8988T (cell line): ENCODE data around the gene SLC25A34.

Experiments used
- DNase-seq: peaks from one replicate; pipeline ENCODE4 v3.0.0; 2011

Gene SLC25A34

DNA sequence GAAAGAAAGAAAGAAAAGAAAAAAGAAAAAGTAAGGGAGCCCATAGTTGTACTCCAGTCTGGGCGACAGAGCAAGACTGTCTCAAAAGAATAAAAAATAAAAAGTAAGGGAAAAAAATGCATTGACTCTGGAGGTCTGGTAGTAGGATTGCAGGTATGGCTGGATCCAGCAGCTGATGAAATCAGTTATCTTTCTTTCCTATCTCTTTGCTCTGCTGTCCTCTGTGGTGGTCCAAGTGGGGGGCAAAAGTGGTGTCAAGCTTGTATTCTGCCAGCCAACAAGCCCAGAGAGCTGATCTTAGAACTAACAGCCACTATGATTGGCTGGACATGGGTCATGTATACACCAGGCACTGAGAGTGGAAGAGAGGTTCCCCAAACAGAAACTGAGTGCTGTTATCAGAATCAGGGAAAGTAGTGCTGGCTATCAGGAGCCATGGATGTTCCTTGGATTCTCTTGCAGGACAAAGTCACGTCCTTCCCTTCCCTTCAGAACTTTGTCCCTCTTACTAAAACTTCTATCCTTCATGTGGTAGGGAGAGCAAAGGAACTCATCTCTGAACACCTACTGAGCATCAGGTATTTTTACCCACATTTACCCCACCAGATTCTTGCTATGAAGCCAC is 19.1 kb downstream of the SLC25A34 start:
- DNase-seq, result no peak

DNA sequence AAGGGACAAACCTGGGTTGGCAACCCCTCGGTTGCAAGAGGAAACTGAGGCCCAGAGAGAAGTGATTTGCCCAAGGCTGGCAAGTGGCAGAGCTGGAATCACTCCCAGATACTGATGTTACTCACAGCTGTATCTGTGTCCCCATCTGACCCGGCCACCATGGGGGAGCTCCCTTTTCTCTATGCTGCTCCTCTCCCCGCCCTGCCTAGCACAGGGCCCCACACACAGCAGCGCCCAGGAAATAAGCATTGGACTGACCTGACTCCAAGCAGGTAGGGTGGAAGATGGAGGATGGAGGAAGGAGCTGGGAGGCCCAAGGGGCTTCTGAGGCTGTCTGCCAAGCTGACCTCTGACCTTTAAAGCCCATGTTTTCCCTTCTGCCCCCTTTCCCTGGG is 19.6 kb downstream of the SLC25A34 start:
- DNase-seq, result no peak

DNA sequence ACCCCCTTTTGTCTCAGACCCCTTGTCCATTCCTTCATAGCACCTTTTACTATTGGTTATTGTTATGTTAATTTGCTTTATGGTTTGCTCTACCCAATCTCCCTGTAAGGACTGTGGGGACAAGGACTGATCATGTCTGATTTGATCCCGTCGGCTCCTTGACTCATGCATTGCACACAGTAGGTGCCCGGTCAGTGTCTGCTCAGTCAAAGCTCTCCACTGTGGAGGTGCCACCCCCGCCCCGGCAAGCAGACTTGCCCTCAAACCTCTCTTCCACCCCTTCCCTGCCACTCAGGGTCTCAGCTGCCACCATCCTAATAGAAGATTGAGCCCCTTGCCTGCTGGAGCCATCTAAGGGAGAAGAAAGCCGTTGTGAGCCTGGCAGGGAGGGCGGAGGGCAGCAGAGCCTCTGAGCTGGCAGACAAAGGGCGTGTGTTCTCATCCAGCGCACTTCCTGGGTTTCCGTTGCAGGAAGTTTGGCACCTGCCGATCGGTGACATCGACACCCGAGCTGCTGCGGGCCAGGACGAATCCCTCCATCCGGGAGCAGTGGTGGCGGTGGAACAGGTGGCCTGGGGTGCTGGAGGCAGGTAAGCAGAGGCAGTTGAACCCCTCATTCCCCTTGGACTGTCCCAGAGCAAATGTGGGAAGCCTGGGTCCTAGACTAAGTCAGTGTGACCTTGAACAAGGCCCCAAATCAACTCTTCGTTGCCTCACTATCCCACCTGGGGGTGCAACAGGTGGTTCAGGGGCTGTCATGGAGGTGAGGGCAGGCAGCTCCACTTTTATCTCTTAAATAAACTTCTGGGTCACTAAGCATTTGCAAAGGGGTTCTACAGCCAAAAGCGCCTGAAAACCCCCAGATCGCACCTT is 20.3 kb downstream of the SLC25A34 start:
- no peak for DNase-seq

DNA sequence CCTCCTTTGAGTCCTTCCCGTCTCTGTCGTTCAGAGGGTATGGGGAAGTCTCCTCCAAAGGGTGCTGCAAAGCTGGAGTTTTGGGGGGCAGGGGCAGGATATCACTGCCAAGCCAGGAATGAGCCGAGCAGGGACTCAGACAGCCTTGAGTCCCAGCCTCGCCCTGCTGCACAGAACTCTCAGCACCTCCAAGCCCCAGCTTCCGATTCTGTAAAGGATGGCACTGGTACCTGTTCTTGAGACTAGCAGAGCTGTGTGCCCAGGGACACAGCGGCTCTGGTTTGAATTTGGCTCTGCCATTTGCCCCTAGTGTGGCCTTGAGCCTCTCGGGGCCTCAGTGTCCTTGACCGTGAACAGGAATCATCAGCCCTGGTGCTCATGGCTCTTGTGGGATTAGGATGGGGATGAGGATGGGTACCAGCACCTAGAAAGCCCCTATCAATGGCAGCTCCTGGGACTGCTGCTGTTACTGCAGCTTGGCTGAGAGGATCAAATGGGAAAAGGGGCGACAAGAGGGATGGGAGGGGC is 21.0 kb downstream of the SLC25A34 start:
- DNase-seq, result no peak

DNA sequence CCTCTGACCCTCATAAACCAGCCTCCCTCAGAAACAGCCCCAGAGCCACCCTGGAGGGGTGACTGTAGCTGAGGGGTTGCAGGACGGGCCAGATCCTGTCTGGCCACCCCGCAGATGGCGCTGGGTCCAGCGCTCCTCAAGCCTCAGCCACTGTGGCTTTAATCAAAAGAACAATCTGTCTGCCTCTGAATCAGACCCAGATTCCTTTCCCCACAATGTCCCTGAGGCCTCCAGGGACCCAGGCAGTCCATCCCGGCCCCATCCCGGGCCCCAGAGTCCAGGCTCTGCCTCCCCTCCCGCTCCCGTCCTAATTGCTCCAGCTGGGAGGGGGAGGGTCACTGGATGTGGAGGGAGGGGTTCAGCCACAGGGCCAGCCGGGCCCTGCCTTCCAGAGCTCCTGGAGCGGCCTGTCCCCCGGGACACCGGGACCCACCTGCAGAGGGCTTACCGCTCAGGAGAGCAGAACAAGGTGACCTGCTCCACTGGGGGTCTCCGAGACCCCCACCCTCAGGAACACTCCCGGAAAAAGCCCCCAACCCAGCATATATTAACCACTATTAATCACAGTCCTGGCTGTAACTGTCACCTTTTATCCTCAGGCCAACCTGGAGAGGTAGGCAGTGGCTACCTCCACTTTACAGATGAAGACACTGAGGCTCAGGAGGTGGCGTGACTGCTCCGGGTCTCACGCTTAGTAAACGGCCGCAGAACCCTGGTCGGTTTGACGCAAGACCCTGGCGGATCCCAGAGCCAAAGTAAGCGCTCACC is 21.7 kb downstream of the SLC25A34 start:
- no peak for DNase-seq

DNA sequence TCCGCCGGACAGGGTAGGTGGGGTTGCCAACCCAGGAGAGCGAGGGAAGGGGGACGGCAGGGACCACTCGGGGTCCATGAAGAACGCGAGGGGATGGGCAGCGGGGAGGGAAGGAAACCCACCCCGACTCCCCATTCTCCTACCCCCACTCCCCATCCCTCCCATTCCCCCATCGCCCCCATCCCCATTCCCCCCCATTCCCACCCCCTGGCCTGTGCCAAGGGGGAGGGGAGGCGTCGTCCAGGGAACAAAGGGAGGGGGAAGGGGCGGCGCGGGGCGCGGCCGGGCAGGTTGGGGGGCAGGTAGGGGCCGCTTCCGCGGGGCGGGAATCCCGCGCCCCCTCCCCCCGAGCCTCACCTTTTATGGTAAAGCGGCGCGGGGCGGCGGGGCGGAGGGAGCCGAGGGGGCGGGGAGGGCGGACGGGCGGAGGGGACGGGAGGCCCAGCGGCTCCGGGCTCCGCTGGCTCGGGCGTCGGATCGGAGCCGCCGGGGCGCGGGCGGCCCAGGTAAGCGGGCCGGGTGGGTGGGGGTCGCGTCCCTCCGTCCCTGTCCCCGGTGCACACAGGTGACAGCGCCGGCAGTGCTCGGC is 22.4 kb downstream of the SLC25A34 start, which contains the start of gene FBLIM1:
FBLIM1 (plus strand) TSS at position 453 of the 589 bp plus-strand sequence. CDS start 6,189 bp downstream, outside the sequence.
- no peak for DNase-seq

DNA sequence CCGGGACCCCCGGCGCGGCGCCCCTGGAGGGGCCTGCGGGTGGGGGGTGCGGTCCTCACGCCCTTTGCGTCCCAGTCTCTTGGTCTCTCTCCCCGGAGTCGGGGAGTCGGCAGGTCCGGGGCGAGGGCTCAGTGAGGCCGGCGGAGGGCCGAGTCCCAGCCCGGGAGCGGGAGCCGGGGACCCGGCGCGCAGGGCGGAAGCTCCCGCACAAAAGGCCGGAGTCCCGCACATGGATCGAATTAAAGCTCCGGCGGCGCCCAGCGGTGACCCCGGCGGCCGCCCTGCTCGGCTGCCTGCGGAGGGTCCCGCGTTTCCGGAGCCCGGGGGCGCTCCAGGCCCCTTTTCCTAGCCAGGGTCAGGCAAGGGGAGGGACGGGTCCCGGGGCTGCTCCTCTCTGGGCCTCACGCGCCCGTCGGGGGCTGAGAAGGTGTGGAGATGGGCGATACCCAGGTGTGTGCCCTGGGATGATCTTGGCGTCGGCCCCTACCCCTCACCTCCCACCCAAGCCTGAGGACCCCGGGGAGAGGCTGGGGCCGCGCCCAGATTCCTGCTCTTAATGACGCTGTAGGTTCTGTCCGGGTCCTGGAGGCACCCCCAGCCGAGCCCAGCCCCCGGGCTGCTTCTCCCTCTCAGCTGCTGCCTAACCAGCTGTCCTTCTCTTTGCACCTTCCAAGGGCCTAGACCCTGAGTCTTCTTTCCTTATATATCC is 23.0 kb downstream of the SLC25A34 start:
- DNase-seq, result no peak

DNA sequence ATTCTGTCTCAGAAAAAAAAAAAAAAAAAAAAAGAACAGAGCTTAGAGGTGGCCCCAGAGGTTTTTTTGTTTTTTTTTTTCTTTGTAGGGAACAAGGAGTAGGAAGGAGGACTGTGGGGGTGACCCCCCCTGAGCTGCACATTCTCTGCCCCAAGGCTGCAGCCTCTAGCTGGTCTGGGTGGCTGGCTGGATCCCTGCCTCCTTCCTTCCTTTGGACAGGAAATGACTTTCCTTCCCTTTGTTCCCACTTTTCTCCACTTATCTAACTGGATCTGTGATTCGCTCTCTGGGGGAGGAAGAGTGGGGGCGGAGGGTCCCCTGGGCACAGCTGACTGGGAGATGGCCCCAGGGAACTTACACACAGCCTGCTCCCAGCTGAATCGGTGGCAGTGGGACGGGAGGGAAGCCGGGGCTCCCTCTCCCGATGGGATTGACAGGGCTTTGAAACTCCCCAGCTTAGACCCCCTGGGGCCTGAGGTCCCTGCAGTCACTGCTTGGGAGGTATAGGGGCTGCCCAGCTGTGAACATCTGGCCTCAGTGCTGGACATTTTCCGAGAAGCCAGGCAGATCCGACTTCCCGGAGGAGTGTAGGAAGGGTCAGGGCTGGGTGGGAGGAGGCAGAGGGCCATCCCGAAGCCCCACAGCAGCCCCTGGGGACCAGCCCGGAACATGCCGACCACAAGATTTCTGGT is 24.6 kb downstream of the SLC25A34 start:
- DNase-seq, result peak; percentile 76

DNA sequence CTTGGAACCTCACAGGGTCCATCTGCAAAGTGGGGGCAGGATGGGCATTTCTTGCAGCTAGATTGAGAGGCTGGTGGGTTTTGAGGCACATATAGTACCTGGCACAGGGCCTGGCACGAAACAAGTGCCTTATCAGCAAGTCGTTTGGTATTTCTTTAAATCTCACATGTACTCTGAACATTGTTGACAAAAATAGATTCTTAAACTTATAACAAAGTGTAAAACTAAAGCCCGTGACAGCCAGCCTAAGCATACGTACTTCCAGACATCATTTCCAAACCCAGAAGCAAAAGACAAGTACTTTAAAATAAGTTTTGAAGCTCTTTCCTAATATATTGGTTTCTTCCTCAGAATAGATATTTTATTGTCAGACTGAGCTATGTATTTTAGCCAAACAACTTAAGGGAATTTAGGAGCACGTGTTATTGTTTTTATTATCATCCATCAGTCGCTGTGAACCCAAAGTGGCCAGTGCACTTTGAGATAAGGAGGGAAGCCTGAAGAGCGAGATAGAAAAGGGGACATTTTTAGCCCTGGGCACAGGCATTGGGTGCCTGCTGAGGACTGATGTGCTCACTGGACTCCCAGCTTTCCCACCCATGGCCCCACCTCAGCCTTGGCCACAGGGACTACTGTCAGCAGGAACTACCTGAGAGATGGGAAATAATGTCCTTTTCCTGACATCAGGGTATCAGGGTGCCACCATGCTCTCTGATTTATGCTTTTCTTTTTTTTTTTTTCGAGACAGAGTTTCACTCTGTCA is 25.5 kb downstream of the SLC25A34 start:
- DNase-seq, result no peak

DNA sequence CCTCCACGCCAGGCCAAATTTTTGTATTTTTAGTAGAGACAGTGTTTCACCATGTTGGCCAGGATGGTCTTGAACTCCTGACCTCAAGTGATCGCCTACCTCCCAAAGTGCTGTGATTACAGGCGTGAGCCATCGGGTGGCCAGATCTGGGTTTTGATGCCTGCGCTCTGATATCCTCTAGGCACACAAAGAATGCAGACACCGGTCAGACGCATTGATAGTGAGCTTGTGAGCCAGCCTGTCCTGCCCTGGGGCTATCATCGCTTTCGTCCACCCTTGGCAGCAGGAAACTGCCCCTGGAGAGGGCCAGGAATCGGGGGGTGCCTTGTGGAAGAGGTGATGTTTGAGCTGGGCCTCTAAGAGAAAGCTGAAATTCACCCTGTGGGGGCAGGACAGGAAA is 26.5 kb downstream of the SLC25A34 start:
- DNase-seq, result no peak

DNA sequence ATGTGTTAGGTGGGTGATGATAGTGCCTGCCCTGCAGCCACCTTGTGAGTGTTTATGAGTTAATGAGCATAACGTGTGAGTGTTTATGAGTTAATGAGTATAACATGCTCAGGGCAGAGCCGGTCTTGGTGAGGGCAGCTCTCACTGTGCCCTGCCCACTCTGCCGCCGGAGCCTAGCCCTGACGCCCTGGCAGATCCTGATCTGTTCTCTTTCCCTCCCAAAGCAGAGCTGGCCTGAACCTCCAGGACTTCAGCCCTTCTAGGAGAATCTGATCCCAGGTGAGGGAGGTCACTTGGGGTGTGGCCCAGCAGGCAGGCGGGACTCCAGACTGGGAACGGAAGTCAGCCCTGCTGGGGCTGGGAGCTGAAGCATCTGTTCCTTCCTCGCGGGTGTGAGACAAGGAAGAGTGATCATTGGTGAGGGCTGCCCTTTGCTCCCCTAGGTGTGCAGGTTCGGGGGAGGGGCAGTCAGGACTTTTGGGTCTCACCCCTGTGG is 28.3 kb downstream of the SLC25A34 start:
- DNase-seq, result no peak

DNA sequence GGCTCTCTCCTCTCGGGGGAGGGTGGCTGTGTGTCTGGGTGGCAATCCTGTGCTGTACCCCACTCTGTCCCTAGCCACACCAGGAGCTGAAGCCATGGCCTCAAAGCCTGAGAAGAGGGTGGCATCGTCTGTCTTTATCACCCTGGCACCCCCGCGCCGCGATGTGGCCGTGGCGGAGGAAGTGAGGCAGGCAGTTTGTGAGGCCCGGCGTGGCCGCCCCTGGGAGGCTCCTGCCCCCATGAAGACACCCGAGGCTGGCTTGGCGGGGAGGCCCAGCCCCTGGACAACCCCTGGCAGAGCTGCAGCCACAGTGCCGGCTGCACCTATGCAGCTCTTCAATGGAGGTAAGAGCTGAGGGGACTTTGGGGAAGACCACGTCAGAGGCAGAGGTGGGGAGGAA is 28.8 kb downstream of the SLC25A34 start:
- no peak for DNase-seq

DNA sequence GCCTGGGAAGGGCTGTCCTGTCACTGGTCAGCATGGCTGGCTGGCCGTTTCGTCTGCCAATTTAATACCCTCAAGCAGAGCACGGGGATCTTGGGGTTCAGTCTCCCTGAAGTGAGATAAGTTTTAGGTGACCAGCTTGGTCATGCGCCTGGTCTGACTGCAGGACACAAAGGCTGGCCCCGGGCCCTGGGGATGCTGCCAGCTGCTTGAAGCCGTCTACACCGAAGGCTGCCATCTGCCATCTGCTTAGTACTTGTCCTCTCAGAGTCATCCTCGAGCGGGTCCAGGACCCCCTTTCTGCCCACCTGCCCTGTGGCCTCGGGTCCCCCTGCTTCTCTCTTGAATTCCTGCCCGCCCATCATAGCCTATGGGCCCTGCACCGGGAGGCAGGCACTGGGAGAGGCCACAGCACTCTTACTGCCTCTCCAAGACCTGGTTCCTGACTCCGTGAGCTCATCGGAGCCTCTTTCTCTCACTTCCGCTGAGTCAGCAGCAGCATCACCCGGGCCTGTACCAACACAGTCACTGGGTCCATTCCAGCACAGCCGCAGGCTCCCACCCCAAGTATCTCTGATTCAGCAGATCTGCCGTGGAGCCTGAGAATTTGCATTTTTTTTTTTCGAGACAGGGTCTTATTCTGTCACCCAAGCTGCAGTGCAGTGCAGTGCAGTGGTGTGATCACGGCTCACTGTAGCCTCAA is 29.6 kb downstream of the SLC25A34 start:
- DNase-seq, result no peak

DNA sequence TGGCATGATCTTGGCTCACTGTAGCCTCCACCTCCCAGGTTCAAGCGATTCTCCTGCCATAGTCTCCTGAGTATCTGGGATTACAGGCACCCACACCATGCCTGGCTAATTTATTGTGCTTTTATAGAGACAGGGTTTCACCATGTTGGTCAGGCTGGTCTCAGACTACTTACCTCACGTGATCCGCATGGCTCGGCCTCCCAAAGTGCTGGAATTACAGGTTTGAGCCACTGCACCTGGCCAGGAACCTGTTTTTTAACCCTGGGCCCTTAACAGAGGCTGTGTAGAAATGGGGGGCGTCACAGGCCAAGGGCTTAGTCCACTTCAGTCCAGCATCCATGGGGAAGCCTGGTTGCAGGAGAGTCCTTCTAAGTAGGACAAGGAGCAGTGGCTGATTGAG is 31.9 kb downstream of the SLC25A34 start:
- no peak for DNase-seq

DNA sequence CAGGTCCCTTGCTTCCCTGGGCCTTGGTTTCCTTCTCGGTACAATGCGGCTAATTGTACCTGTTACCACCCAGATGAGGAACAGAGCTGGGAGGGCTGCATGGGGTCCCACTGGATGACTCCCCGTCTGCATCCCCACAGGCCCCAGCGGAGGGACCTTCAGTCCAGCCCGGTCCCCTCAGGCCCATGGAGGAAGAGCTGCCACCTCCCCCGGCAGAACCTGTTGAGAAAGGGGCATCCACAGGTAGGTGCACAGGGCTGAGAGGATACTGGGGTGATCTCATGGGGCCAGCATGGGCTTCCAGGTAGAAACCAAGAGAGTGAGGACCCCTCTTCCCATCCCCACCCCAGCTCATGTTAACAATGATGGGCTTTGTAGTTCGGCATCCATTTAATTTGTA is 32.3 kb downstream of the SLC25A34 start:
- no peak for DNase-seq

DNA sequence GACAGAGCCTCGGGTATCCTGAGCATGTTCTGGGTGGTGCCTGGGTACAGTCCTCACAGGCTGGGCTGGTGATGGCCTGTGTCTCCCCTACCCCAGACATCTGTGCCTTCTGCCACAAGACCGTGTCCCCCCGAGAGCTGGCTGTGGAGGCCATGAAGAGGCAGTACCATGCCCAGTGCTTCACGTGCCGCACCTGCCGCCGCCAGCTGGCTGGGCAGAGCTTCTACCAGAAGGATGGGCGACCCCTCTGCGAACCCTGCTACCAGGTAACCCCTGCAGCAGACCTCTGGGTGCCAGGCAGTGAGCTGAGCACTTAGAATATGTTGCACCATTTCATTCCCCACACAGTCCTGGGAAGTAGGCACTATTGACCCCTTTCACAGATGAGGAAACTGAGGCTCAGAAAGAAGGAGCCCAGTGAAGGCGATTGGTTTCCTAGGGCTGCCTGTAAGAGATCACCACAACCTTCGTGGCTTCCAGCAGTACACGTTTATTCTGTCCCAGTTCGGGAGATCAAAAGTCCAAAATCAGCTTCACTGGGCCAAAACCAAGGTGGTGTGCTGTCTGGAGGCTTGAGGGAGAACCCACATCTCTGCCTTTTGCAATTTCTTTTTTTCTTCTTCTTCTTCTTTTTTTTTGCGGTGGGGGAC is 34.4 kb downstream of the SLC25A34 start:
- no peak for DNase-seq

DNA sequence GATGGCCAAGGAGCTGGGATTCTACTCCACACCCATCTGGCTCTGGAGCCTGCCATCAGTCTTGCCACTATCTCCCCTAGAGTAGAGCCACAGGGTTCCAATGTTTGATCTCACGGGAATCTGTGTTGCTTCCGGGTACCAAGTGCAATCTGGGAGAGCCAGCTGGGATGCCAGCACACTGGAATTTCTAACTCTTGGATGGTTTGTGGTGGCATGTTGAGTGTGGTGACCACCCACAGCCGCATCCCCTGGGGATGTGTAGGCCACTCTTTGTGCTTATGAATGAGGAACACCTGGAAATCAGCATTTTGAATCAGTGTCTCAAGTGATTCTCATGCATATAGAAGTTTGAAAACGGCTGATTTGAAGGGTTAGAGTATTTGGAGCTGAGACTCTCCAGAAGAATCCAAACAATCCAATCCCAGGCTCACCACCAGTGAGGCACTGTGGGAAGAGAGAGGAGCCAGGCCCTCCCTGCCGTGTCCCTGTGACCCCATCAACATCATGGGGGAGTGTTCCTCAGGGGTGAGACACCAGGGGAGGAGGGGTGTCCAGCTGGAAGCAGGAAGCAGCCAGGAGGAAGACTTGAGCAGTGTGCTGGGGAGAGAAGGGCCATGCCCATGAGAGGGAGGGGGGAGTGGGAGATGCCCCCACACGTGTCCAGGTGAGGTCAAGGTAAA is 35.9 kb downstream of the SLC25A34 start:
- no peak for DNase-seq

DNA sequence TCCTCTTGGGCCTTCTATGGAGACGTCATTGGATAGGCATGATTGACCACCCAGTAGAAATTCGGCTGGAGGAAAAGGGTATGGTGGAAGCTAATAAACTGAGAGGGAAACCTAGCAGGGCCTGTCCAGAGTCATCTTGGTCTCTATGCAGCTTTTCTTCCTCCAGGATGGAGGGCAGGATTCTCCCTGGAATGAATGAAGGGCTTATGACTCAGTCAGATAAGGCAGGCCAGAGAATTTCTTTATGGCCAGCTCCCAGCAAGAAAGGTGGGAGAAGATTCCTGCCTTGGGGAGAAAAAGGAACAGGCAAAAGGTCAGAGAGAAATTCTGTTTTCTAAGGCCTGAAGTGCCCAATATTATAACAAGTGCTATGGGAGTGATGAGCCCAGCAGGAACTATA is 39.6 kb downstream of the SLC25A34 start:
- DNase-seq, result no peak
